Right lung (tissue), 5 donors: ENCODE data around the gene APCDD1. TPM values are rescaled to one million over a fixed set of nuclear protein-coding genes. Genes with fewer than 3 reads are reported as not detected.
"Not testable (repeated sequence)": the region's sequence is repeated elsewhere in the genome, so short reads cannot be mapped to it uniquely, and the experiment has no call there.

ENCODE experiments used
- DNase-seq, 2 donors: peaks; one replicate each; pipeline ENCODE4 v3.0.0-alpha.2; 2013
- polyA plus RNA-seq, 5 donors: library from polyadenylated mRNA; unstranded; fragments of 120-200 nt; gene quantifications; one replicate each; pipeline versions ENCODE4 v1.2.1 to v1.2.3, GENCODE V29; 2013; ENCODE audit warnings: inconsistent platforms in 1 of 5, low replicate concordance in 1 of 5; ENCODE audit not compliant: insufficient read length in 5 of 5, insufficient read depth in 1 of 5

APCDD1 gene
- polyA plus RNA-seq, 5 donors = 134 to 182 (median 143) TPM

GRCh38 chr18:10460414-10461018 is 6.1 kb downstream of the APCDD1 start:
- no peak for DNase-seq

DNA sequence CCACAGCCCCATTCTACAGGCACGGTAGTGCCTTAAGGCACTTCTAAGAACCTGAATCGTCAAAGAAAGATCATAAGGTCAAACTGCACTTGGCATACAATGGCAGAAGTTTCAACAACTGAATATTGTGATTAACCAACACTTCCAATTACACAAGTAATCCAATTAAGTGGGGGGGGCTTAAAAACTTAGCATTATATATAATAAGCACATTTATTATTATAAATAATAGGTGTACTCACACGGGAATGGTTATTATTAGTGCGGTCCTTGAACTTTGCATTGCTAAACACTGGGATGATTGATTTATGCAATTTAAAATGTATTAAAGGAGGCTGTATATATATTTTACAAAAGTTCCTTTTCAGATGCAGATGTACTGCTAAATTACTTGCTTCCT is 7.6 kb downstream of the APCDD1 start:
- DNase-seq = no peak

- DNase-seq = no peak
These were observed 8.2 kb downstream of the APCDD1 start for GRCh38 chr18:10462597-10462996.

DNA sequence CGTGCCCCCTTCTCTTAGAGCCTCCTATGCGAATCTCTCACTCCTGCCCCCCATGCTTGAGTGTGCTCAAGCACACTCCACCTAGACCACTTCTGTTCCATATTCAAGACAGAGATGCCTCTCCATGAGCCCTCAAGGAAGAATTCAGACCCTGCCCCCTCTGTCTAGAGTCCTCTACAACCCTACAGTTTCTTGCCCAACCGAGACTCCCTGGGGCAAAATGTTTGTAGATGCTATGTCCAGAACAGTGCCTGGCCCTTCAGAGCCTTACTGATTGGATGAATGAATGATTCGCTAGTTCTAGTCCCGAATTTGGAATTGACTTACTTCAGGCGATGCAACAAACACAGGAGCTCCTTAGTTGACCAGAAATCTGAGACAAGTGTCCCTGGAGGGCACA is 8.7 kb downstream of the APCDD1 start:
- DNase-seq = no peak

- DNase-seq = no peak
These were observed 9.3 kb downstream of the APCDD1 start for GRCh38 chr18:10463741-10464140.

DNA sequence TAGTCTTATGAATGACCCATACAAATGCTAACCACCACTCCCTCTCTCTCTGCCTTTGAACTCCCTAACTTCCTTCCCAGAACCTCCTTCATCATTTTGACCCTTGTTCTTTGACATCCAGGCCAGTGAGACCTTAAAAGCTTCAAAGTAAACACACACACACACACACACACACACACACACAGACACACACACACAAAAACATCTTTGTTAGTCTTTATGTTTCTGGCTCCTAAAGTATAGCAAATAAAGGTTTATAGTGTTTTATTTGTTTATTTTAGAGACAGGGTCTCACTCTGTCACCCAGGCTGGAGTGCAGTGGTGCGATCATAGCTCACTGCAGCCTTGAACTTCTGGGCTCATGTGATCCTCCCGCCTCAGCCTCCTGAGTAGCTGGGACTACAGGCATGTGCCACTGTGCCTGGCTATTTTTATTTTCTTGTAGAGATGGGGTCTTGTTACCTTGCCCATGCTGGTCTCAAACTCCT is 9.8 kb downstream of the APCDD1 start:
- DNase-seq = not testable (repeated sequence)

DNA sequence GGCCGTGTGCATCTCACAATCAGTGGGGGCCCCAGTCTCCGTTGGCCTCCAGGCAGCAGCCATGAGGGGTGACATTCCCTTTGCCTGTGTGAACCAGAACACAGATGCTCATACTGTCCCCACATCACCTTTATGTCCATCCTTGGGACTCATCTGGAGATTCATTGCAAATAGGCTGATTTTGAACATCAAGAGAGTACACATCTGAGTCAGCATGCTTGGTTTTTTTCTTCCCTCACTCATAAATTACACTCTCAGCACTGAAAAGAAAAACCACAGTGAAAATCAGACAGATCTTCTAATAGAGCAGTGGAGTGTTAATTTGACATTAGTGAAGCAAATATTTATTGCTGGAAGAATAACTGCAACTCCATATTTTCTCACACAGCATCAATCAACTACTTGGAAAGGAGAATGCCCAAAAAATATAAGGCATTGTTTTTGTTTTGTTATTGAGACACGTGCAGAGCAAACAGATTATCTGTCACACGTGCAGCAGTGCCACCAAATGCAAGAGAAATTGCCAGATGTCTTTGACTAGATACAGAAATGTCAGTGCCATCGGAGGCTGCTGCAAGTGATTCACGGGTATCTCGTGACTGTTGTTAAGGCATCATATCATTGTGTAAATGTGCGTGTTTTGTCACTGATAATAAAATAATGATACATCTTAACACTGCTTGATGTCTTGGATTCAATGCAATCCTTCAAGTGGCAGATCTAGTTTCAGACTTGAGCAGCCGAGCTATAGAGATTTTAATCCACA is 10.9 kb downstream of the APCDD1 start:
- DNase-seq = no peak

GRCh38 chr18:10470429-10470828 is 16.0 kb downstream of the APCDD1 start:
- DNase-seq = no peak

- DNase-seq = no peak
These were observed 17.1 kb downstream of the APCDD1 start for GRCh38 chr18:10471574-10471973.

GRCh38 chr18:10473132-10473531 is 18.7 kb downstream of the APCDD1 start:
- no peak for DNase-seq

- DNase-seq = no peak
These were observed 19.9 kb downstream of the APCDD1 start for GRCh38 chr18:10474309-10474708.

- no peak for DNase-seq
These were observed 20.8 kb downstream of the APCDD1 start for GRCh38 chr18:10475276-10475653.

DNA sequence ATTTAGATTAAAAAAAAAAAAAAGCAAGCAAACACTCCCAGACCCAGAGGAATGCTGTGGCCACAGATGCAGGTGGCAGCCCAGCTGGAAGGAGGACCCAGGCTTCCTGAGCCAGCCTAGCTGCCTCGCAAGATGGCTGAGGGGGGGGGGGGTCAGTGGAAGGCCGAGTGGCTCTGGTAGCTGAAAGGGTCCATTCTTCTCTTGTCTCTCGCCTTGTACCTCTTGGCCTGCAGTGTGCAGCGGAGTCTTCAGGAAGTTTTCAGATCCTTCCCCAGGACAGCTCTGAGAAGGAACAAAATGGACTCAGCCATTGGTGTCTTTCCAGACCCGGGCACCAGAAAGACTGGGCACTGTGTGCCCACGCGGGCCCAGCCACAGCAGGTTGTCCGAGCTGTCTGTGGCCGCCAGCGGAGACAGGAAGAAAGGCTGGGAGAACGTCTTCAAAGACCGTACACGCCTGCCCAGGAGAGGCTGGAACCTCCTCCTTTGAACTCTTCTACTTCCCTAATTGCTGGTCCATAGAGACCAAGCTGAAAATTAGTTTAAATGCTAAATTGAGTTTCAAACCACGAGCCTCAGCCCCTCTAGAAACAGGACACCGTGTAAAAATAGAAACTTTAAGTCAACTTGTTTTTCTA is 21.3 kb downstream of the APCDD1 start:
- DNase-seq = no peak

GRCh38 chr18:10476338-10476791 is 21.9 kb downstream of the APCDD1 start:
- DNase-seq = no peak

- no peak for DNase-seq
These were observed 22.9 kb downstream of the APCDD1 start for GRCh38 chr18:10477121-10477862.

DNA sequence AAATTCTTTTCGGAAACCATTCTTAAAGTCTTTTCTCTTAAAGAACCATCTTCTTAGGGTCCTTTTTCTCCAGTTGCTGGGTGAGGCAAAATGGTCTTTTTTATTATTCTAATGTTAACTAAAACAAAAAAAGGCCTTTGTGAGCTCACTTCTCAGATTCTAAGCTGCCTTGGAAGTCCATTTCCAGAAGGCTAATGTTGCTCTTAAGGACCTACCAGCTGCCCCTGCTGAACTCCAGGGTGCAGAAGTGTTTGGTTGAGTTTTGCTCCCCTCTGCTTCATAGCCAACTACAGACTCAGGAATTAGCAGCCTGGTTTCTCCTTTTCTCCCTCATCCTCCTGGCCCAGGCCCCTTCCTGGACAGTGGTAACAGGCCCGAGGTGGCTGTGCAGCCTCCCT is 23.4 kb downstream of the APCDD1 start:
- DNase-seq = no peak

GRCh38 chr18:10481831-10482230 is 27.4 kb downstream of the APCDD1 start:
- DNase-seq = no peak

DNA sequence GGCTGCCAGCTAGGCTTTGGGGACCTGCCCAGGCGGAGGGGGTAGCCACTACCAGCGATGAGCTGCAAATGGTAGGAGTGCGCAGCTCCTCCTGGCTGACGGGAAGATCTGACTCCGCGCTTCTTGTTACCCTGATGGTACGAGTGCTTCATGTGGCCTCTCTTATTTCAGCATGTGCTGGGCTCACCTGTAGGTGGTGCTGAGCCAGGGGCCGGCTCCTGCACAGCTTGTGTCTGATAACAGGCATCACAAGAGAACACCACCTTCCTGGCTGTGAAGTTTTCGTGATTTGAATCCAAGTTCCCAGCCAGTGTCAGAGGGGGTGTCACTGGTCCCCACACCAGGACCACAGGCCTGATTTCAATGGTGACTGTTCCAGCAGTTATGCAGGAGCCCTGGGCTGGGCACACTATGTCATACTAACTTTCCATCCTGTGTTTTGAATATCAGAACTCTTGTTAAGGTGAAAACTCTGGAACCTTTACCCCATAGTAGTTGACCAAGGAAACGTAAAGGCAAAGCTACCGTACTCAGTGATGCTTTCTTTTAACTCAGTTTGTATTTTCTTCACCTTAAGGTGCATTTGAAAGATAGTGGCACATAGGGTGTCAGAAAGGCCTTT is 28.0 kb downstream of the APCDD1 start:
- no peak for DNase-seq

DNA sequence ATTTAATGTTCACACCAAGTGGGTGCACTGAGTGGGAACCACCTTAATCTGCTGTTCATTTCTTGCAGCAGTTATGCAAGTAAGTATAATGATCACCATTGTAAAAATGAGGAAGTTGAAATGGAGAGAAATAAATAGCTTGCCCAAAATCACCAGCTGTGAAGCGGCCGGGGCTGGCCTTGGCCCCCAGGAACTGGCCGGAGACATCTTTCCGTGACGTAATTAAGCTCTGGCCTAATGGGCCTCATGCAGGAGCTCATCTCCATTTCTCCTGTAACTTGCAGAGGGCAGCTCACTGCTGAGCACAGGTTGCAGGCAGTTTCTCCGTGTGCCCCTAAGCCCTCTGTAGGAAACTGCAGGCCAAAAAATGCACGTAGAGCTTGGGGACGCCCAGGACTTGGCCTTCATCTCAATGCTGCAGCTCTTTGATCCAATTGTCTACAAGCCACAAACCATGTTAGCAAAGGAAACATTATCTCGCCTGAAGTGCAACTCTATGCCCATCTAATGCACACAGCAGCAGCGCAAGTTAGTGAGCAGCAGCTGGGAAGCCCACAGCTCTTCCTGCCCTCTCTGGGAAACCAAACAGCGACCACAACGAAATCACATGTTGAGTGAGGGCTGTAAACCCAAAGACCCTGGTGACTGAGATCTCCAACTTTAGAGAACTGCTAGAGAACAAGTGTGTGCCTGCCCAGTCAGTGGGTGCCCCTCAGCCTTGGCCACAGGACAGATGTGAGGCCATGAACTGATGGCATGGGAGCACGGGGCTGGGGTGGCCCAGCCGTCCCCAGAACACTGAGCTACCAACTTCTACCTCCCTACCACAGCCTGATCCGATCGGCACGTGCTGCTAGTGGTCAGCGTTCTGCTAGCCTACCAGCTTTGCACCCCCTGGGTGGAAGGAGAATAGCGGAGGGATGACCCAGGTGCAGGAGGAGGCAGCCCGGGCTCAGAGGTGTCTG is 28.8 kb downstream of the APCDD1 start:
- DNase-seq = no peak

DNA sequence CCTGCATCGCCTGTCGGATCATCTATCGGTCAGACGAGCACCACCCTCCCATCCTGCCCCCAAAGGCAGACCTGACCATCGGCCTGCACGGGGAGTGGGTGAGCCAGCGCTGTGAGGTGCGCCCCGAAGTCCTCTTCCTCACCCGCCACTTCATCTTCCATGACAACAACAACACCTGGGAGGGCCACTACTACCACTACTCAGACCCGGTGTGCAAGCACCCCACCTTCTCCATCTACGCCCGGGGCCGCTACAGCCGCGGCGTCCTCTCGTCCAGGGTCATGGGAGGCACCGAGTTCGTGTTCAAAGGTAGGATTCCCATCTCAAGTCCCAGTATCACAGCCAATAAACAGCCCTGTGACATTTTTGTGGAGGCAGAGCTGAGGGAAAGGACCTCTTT is 31.0 kb downstream of the APCDD1 start:
- no peak for DNase-seq

GRCh38 chr18:10486362-10486761 is 31.9 kb downstream of the APCDD1 start:
- no peak for DNase-seq
